ENCODE measurements around the gene FAM114A2.
A peak's percentile ranks its signal among the peaks of the same experiment; 100 is the strongest.

DNA sequence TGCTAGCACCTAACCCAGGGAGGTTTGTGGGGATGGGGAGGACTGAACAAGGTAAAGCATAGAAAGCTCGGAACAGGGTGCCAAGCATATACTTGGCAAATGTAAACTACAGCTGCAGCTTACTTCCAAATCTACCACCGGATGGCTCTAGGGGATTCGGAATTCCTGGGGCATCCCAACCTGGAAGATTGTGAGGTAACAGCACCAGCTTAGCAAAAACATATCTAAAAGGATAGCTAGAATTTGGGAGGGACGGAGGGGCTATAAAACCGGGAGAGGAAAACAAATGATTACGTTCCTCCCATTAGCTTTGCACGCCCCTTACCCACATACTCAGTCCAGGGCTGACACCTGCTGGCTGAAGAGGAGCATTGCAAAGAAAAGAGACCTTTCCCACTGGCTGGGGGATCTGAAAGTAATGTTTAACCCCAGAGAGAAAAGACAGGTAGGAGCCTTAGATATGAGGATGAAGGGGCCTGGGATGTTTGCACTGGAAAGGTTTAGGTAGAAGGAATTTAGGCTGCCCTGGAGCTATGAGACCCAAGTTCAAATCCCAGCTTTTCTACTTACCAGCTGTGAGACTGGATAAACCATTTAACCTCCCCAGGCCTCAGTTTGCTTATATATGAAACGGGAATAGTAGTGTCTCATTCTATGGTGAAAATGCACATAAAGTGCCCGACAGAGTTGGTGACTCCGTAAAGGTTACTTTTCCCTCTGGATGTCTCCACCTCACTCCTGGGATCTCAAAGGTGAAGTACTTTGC lies 73.6 kb downstream of the FAM114A2 start:
- TF ChIP-seq CTCF (IDR thresholded peaks at IDR 0.05), result peak; percentile 71 to 73
- no peak for TF ChIP-seq POLR2A (IDR thresholded peaks at IDR 0.05)
- no peak for TF ChIP-seq EP300 (IDR thresholded peaks at IDR 0.05)

Measured in suprapubic skin (tissue), 3 donors.